KOPT-K1 (cell line): ENCODE results near the gene ESD.
"Not testable (repeated sequence)": the region's sequence is repeated elsewhere in the genome, so short reads cannot be mapped to it uniquely, and the experiment has no call there.

Source experiments
- H3K27ac ChIP-seq: fragments of 200-600 bp; sonication (generic); 2 replicates; pipeline ENCODE4 v1.5.1; 2016; ENCODE audit warnings: antibody characterized with exemption, mild to moderate bottlenecking, low read depth, low read length; ENCODE audit not compliant: poor library complexity, severe bottlenecking
- H3K36me3 ChIP-seq: fragments of 200-600 bp; sonication (generic); 2 replicates; pipeline ENCODE4 v1.5.1; 2017; ENCODE audit warnings: antibody characterized with exemption, mild to moderate bottlenecking, low read length, moderate library complexity; ENCODE audit not compliant: insufficient read depth
- H3K9me3 ChIP-seq: fragments of 200-600 bp; sonication (generic); 2 replicates; pipeline ENCODE4 v1.5.1; 2017; ENCODE audit warnings: antibody characterized with exemption, low read length, mild to moderate bottlenecking; ENCODE audit not compliant: insufficient read depth, poor library complexity, severe bottlenecking

The ESD gene

GRCh38 chr13:46769925-46770324 lies 27.0 kb downstream of the ESD start:
- not testable (repeated sequence) for H3K9me3 ChIP-seq, H3K27ac ChIP-seq
- peaks cover 57% of the 10 kb centered on the region for H3K36me3 ChIP-seq

GRCh38 chr13:46761866-46762265 lies 35.1 kb downstream of the ESD start:
- Histone ChIP-seq H3K27ac (no peak overlapping the region), H3K36me3 (no peaks in the 10 kb centered on the region), H3K9me3 (no peaks in the 10 kb centered on the region)

GRCh38 chr13:46761174-46761573 lies 35.8 kb downstream of the ESD start:
- no peak overlapping the region for H3K27ac ChIP-seq

GRCh38 chr13:46759846-46760245 lies 37.1 kb downstream of the ESD start:
- no peaks in the 10 kb centered on the region for H3K9me3 ChIP-seq
- H3K36me3 ChIP-seq, result no peaks in the 10 kb centered on the region
- H3K27ac ChIP-seq, result no peak overlapping the region

More at GRCh38 chr13:46761174-46761573, 35.8 kb downstream of the ESD start:
- no peaks in the 10 kb centered on the region for H3K36me3 ChIP-seq
- no peaks in the 10 kb centered on the region for H3K9me3 ChIP-seq

DNA sequence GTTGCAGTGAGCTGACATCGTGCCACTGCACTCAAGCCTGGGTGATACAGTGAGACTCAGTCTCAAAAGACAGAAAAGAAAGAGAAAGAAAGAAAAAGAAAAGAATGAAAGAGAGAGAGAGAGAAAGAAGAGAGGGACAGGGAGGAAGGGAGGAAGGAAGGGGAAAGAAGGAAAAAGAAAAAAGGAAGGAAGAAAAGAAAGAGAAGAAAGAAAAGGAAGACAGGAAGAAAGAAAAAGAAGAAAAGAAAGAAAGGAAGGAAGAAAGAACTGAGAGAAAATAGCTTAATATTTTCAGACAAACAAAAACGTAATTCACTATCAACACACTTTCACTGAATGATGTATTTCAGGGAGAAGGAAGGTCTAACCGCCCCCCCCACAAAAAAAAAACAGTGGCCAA lies 39.3 kb downstream of the ESD start:
- no peak overlapping the region for H3K27ac ChIP-seq
- no peaks in the 10 kb centered on the region for H3K36me3 ChIP-seq
- no peaks in the 10 kb centered on the region for H3K9me3 ChIP-seq

- Histone ChIP-seq H3K27ac (no peak overlapping the region), H3K36me3 (no peaks in the 10 kb centered on the region), H3K9me3 (no peaks in the 10 kb centered on the region)
These were observed 40.0 kb downstream of the ESD start for GRCh38 chr13:46756977-46757376.

- H3K27ac ChIP-seq, H3K36me3 ChIP-seq, H3K9me3 ChIP-seq: not testable (repeated sequence)
These were observed 41.5 kb downstream of the ESD start for GRCh38 chr13:46755508-46755907.

- Histone ChIP-seq H3K9me3 (no peaks in the 10 kb centered on the region), H3K36me3 (peaks cover under 1% of the 10 kb centered on the region; the same call in 1 of the 2 replicates), H3K27ac (no peak overlapping the region)
These were observed 42.1 kb downstream of the ESD start for GRCh38 chr13:46754812-46755211.

- peak overlapping the region; percentile 88 for H3K27ac ChIP-seq
- peaks cover 7% of the 10 kb centered on the region for H3K36me3 ChIP-seq
- H3K9me3 ChIP-seq, result no peaks in the 10 kb centered on the region
These were observed 43.0 kb downstream of the ESD start for GRCh38 chr13:46753917-46754316.

DNA sequence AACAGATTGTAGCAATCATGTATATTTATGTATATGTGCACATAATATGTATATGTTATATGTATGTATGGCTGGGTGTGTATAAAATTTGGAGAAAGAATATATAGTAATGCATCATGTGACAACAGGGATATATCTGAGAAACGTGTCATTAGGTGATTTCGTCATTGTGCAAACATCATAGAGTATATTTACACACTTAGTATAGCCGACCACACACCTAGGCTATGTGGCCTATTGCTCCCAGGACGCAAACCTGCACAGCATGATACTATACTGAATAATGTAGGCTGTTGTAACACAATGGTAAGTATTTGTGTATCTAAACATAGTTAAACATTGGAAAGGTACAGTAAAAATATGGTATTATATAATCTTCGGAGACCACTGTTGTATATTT lies 43.8 kb downstream of the ESD start:
- H3K9me3 ChIP-seq, result no peaks in the 10 kb centered on the region
- H3K27ac ChIP-seq, result peak overlapping the region; percentile 88
- peaks cover 15% of the 10 kb centered on the region for H3K36me3 ChIP-seq

GRCh38 chr13:46751811-46752635 lies 44.9 kb downstream of the ESD start:
- Histone ChIP-seq H3K27ac (peak overlapping the region; percentile 88), H3K9me3 (no peaks in the 10 kb centered on the region), H3K36me3 (peaks cover 16% of the 10 kb centered on the region)

GRCh38 chr13:46749951-46750350 lies 47.0 kb downstream of the ESD start:
- Histone ChIP-seq H3K36me3 (peaks cover 37% of the 10 kb centered on the region), H3K9me3 (peaks cover 10% of the 10 kb centered on the region), H3K27ac (peak overlapping the region; percentile 88)

GRCh38 chr13:46748300-46748699 lies 48.7 kb downstream of the ESD start:
- no peak overlapping the region for H3K27ac ChIP-seq
- peaks cover 49% of the 10 kb centered on the region for H3K36me3 ChIP-seq
- peaks cover 13% of the 10 kb centered on the region for H3K9me3 ChIP-seq

GRCh38 chr13:46747031-46747820 lies 49.7 kb downstream of the ESD start:
- H3K36me3 ChIP-seq, result peaks cover 56% of the 10 kb centered on the region
- H3K9me3 ChIP-seq, result peaks cover 13% of the 10 kb centered on the region
- H3K27ac ChIP-seq, result no peak overlapping the region

DNA sequence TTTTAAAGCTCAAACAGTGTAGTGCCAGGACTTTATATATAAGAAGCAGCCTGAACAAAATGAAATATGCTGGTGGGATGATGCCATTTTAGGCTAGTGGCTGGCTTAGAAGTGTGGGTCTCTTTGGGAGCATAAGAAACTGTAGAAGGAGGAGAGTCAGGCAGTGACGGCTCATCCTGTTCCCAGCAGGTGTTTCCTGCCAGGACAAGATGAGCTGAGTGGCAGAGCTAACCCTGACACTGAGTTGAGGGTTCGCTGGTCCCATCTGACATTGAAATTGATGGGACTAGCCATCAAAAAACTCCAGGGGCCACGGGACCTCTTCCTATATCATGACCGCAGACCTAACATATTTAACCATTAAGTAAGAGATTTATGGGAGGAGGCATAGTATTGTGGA lies 51.3 kb downstream of the ESD start:
- Histone ChIP-seq H3K27ac (no peak overlapping the region), H3K36me3 (peaks cover 66% of the 10 kb centered on the region), H3K9me3 (peaks cover 13% of the 10 kb centered on the region)
